Embryonic facial prominence (tissue), 1 donor: ENCODE results near the gene SAG.
"Not testable (repeated sequence)": the region's sequence is repeated elsewhere in the genome, so short reads cannot be mapped to it uniquely, and the experiment has no call there.

Source experiments
- DNase-seq: peaks from one replicate; pipeline ENCODE4 v3.0.0-alpha.2; 2016; ENCODE audit errors: extremely low spot score

SAG gene

GRCh38 chr2:233354500-233354924 is 46.9 kb downstream of the SAG start:
- DNase-seq = no peak

- DNase-seq = no peak
Measured at GRCh38 chr2:233354971-233355574, 47.5 kb downstream of the SAG start.

GRCh38 chr2:233355916-233356315 is 48.3 kb downstream of the SAG start:
- DNase-seq = no peak

- no peak for DNase-seq
Measured at GRCh38 chr2:233356546-233357308, 49.1 kb downstream of the SAG start.

- DNase-seq = no peak
Measured at GRCh38 chr2:233358335-233358734, 50.7 kb downstream of the SAG start.

- no peak for DNase-seq
Measured at GRCh38 chr2:233358947-233359346, 51.3 kb downstream of the SAG start.

GRCh38 chr2:233359823-233360222 is 52.2 kb downstream of the SAG start:
- DNase-seq = no peak

GRCh38 chr2:233360771-233361176 is 53.2 kb downstream of the SAG start:
- no peak for DNase-seq

- DNase-seq = no peak
Measured at GRCh38 chr2:233361297-233361696, 53.7 kb downstream of the SAG start.

GRCh38 chr2:233362742-233363141 is 55.1 kb downstream of the SAG start:
- no peak for DNase-seq

- no peak for DNase-seq
Measured at GRCh38 chr2:233363744-233364235, 56.2 kb downstream of the SAG start.

GRCh38 chr2:233365861-233366520 is 58.4 kb downstream of the SAG start:
- DNase-seq = no peak

GRCh38 chr2:233367586-233367985 is 60.0 kb downstream of the SAG start:
- no peak for DNase-seq

GRCh38 chr2:233368756-233369155 is 61.1 kb downstream of the SAG start:
- no peak for DNase-seq

GRCh38 chr2:233369462-233369861 is 61.8 kb downstream of the SAG start:
- no peak for DNase-seq

GRCh38 chr2:233369897-233370685 is 62.5 kb downstream of the SAG start:
- DNase-seq = no peak

- DNase-seq = no peak
Measured at GRCh38 chr2:233371641-233372040, 64.0 kb downstream of the SAG start.

- DNase-seq = no peak
Measured at GRCh38 chr2:233372855-233373254, 65.2 kb downstream of the SAG start.

- no peak for DNase-seq
Measured at GRCh38 chr2:233373316-233373715, 65.7 kb downstream of the SAG start.

GRCh38 chr2:233374776-233375175 is 67.2 kb downstream of the SAG start:
- DNase-seq = not testable (repeated sequence)

- DNase-seq = no peak
Measured at GRCh38 chr2:233375490-233376314, 68.1 kb downstream of the SAG start.
